Stimulated activated memory B cell treated with anti-CD40 and anti-IgM and Interleukin-4, amounts not matched to agents 10 μg/mL and 1 μg/mL and 100 μg/mL, for 72 hours (primary cell): ENCODE measurements around the gene IL17B.
"Not testable (repeated sequence)": the region's sequence is repeated elsewhere in the genome, so short reads cannot be mapped to it uniquely, and the experiment has no call there.

Experiments
- ATAC-seq: fragments of 150-1000 bp; cut with Tn5 transposase; 2 replicates; pipeline ENCODE4 v1.10.0; 2021
- H3K27ac Mint-ChIP-seq: one replicate; pipeline ENCODE4 v1.8.0; 2022; ENCODE audit warnings: mild to moderate bottlenecking, mixed read lengths
- H3K27me3 Mint-ChIP-seq: one replicate; pipeline ENCODE4 v1.8.0; 2022; ENCODE audit warnings: mixed read lengths
- H3K36me3 Mint-ChIP-seq: one replicate; pipeline ENCODE4 v1.8.0; 2022; ENCODE audit warnings: mixed read lengths
- H3K4me1 Mint-ChIP-seq: one replicate; pipeline ENCODE4 v1.8.0; 2022; ENCODE audit warnings: mixed read lengths
- H3K4me3 Mint-ChIP-seq: one replicate; pipeline ENCODE4 v1.8.0; 2022; ENCODE audit warnings: mild to moderate bottlenecking, moderate library complexity, mixed read lengths
- H3K9me3 Mint-ChIP-seq: one replicate; pipeline ENCODE4 v1.8.0; 2022; ENCODE audit warnings: mixed read lengths

IL17B gene

DNA sequence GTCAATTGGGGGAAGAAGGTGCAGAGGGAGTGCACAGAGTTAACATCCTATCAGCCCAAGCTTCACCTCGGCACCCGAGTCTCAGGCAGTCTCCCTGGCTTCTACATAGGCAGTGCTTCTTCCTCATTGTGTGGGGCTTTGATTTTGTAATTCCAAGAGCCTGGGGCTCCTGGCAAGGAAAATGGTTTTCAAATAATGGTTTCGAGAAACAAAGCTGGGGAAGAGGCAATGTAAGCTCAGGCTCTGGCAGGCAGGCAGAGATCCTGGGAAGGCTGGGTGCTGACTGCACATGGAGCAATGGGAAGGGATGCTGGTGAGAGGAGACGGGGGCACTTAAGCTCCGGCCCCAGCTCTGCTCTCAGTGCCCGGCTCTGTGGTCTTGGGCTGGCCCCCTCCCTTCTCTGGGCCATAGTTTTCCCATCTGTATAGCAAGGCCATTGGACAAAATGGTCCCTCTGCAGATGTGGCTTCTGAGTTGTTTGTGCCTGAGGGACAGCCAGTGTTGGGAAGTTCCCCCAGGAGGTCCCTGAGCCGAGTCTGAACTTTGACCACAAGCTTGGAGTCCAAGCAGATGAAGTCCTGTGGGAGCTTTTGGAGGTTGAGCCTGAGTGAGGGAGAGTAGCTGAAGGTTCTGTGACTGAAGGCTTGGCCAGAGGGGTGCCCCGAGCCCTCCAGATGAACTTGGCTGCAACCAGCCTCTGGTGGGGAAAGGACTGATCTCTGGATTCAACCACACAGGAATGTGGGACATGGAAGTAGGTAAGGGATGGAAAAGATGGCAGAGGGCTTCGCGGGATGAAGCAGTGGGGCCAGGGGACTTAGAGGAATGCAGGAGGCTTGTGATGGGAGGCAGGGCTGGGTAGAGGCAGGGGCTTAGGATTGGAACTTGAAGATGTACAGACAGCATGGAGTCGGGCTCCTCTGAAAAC lies 28.5 kb upstream of the IL17B start:
- peaks cover 20% of the 10 kb centered on the region for H3K27me3 Mint-ChIP-seq
- no peak for ATAC-seq

GRCh38 chr5:149406979-149407306 lies 27.9 kb upstream of the IL17B start:
- Mint-ChIP-seq H3K27ac (no peak overlapping the region), H3K4me3 (no peak overlapping the region), H3K27me3 (peaks cover 20% of the 10 kb centered on the region), H3K9me3 (no peaks in the 10 kb centered on the region), H3K36me3 (no peaks in the 10 kb centered on the region), H3K4me1 (no peaks in the 10 kb centered on the region)
- no peak for ATAC-seq

More for the DNA sequence above, 28.5 kb upstream of the IL17B start:
- H3K4me3 Mint-ChIP-seq, result no peak overlapping the region
- no peaks in the 10 kb centered on the region for H3K9me3 Mint-ChIP-seq
- no peaks in the 10 kb centered on the region for H3K36me3 Mint-ChIP-seq
- H3K27ac Mint-ChIP-seq, result no peak overlapping the region
- no peaks in the 10 kb centered on the region for H3K4me1 Mint-ChIP-seq

GRCh38 chr5:149406203-149406978 lies 27.3 kb upstream of the IL17B start:
- Mint-ChIP-seq H3K27me3 (peaks cover 22% of the 10 kb centered on the region), H3K9me3 (no peaks in the 10 kb centered on the region), H3K4me1 (no peaks in the 10 kb centered on the region), H3K27ac (no peak overlapping the region), H3K4me3 (no peak overlapping the region), H3K36me3 (no peaks in the 10 kb centered on the region)
- ATAC-seq, result no peak

GRCh38 chr5:149405550-149406202 lies 26.6 kb upstream of the IL17B start:
- H3K4me1 Mint-ChIP-seq, result no peaks in the 10 kb centered on the region
- no peak overlapping the region for H3K27ac Mint-ChIP-seq
- H3K27me3 Mint-ChIP-seq, result peaks cover 29% of the 10 kb centered on the region
- no peak overlapping the region for H3K4me3 Mint-ChIP-seq
- peak; percentile 4 for ATAC-seq
- no peaks in the 10 kb centered on the region for H3K9me3 Mint-ChIP-seq
- no peaks in the 10 kb centered on the region for H3K36me3 Mint-ChIP-seq

GRCh38 chr5:149404746-149405549 lies 25.9 kb upstream of the IL17B start:
- H3K9me3 Mint-ChIP-seq, result no peaks in the 10 kb centered on the region
- peaks cover 34% of the 10 kb centered on the region for H3K27me3 Mint-ChIP-seq
- ATAC-seq, result peak; percentile 35

GRCh38 chr5:149403923-149404745 lies 25.0 kb upstream of the IL17B start:
- H3K4me1 Mint-ChIP-seq, result no peaks in the 10 kb centered on the region
- H3K9me3 Mint-ChIP-seq, result no peaks in the 10 kb centered on the region
- H3K4me3 Mint-ChIP-seq, result no peak overlapping the region
- ATAC-seq, result no peak
- no peaks in the 10 kb centered on the region for H3K36me3 Mint-ChIP-seq
- peaks cover 34% of the 10 kb centered on the region for H3K27me3 Mint-ChIP-seq
- no peak overlapping the region for H3K27ac Mint-ChIP-seq

More at GRCh38 chr5:149404746-149405549, 25.9 kb upstream of the IL17B start:
- Mint-ChIP-seq H3K4me1 (no peaks in the 10 kb centered on the region), H3K4me3 (no peak overlapping the region), H3K36me3 (no peaks in the 10 kb centered on the region), H3K27ac (no peak overlapping the region)

- no peaks in the 10 kb centered on the region for H3K4me1 Mint-ChIP-seq
- no peaks in the 10 kb centered on the region for H3K36me3 Mint-ChIP-seq
- peaks cover 32% of the 10 kb centered on the region for H3K27me3 Mint-ChIP-seq
- no peak for ATAC-seq
- no peak overlapping the region for H3K27ac Mint-ChIP-seq
- H3K9me3 Mint-ChIP-seq, result no peaks in the 10 kb centered on the region
- no peak overlapping the region for H3K4me3 Mint-ChIP-seq
These were observed 23.2 kb upstream of the IL17B start for GRCh38 chr5:149402291-149402690.

DNA sequence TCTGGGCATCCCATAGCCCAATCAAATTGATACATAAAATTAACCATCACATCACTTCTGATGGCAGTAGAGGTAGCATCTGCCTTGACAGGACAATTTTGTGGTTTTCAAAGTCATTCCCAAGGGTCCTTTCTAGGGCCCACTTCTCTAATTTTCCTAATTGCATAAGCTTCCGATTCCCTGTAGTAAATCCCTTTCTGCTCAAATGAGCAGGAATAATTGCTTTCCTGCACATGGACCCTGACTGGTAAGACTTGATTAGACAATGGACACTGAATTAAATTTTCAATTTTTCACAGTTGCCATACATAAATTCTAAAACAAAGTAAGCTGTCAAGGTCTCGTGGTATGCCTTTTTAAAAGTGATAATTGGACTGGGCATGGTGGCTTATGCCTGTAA lies 22.0 kb upstream of the IL17B start:
- H3K4me1 Mint-ChIP-seq, result no peaks in the 10 kb centered on the region
- no peaks in the 10 kb centered on the region for H3K36me3 Mint-ChIP-seq
- H3K27ac Mint-ChIP-seq, result no peak overlapping the region
- H3K9me3 Mint-ChIP-seq, result no peaks in the 10 kb centered on the region
- no peak overlapping the region for H3K4me3 Mint-ChIP-seq
- ATAC-seq, result no peak
- H3K27me3 Mint-ChIP-seq, result peaks cover 27% of the 10 kb centered on the region

- H3K4me1 Mint-ChIP-seq, result no peaks in the 10 kb centered on the region
- peaks cover 27% of the 10 kb centered on the region for H3K27me3 Mint-ChIP-seq
- H3K36me3 Mint-ChIP-seq, result no peaks in the 10 kb centered on the region
- H3K27ac Mint-ChIP-seq, result no peak overlapping the region
- no peaks in the 10 kb centered on the region for H3K9me3 Mint-ChIP-seq
- ATAC-seq, result no peak
- H3K4me3 Mint-ChIP-seq, result no peak overlapping the region
These were observed 21.2 kb upstream of the IL17B start for GRCh38 chr5:149400304-149400703.

DNA sequence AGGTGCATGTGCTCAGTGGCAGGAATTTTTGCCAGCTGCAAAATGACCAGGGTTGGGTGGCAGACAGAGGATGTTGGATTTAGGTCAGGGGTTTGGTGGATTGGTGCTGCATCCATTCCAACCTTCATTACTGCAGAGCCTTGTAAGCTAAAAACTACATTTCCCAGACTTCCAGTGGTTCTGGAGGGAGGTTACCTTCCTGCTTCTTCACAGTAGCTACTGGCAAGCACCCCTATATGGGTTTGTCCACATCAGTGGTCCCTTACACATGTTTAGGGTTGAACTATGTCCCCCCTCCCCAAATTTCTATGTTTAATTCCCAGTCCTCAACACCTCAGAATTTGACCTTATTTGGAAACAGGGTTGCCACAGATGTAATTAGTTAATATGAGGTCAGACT lies 20.7 kb upstream of the IL17B start:
- H3K27ac Mint-ChIP-seq, result no peak overlapping the region
- H3K27me3 Mint-ChIP-seq, result peaks cover 27% of the 10 kb centered on the region
- H3K4me3 Mint-ChIP-seq, result no peak overlapping the region
- H3K9me3 Mint-ChIP-seq, result no peaks in the 10 kb centered on the region
- no peak for ATAC-seq
- no peaks in the 10 kb centered on the region for H3K4me1 Mint-ChIP-seq
- no peaks in the 10 kb centered on the region for H3K36me3 Mint-ChIP-seq

- H3K36me3 Mint-ChIP-seq, ATAC-seq, H3K27ac Mint-ChIP-seq, H3K4me3 Mint-ChIP-seq, H3K9me3 Mint-ChIP-seq, H3K4me1 Mint-ChIP-seq: not testable (repeated sequence)
- H3K27me3 Mint-ChIP-seq, result peaks cover 27% of the 10 kb centered on the region
These were observed 19.7 kb upstream of the IL17B start for GRCh38 chr5:149398747-149399266.

DNA sequence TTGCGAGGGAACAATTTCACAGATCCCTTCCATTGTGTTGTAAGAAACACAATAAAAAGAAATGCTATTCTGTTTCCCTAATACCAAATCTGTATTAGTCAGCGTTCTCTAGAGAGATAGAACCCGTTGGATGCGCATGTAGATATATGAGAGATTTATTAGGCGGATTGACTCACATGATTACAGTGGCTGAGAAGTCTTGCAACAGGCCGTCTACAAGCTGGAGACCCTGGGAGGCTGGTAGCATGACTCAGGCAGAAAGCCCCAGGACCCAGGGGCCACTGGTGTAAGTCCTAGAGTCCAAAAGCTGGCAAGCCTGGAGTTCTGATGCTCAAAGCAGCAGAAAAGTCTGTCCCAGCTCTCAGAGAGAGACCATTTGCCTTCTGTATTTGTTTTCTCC lies 18.4 kb upstream of the IL17B start:
- Mint-ChIP-seq H3K4me1 (no peaks in the 10 kb centered on the region), H3K27me3 (peaks cover 27% of the 10 kb centered on the region), H3K27ac (no peak overlapping the region), H3K36me3 (no peaks in the 10 kb centered on the region), H3K4me3 (no peak overlapping the region), H3K9me3 (no peaks in the 10 kb centered on the region)
- no peak for ATAC-seq

- H3K36me3 Mint-ChIP-seq, H3K4me3 Mint-ChIP-seq, ATAC-seq, H3K4me1 Mint-ChIP-seq, H3K9me3 Mint-ChIP-seq, H3K27ac Mint-ChIP-seq: not testable (repeated sequence)
- H3K27me3 Mint-ChIP-seq, result peaks cover 13% of the 10 kb centered on the region
These were observed 15.9 kb upstream of the IL17B start for GRCh38 chr5:149394996-149395395.

- Mint-ChIP-seq H3K4me1 (no peaks in the 10 kb centered on the region), H3K27me3 (no peaks in the 10 kb centered on the region), H3K9me3 (no peaks in the 10 kb centered on the region), H3K36me3 (no peaks in the 10 kb centered on the region), H3K4me3 (no peak overlapping the region), H3K27ac (no peak overlapping the region)
- ATAC-seq, result no peak
These were observed 13.6 kb upstream of the IL17B start for GRCh38 chr5:149392718-149393117.
